Lower leg skin (tissue), 4 donors: ENCODE measurements around the gene HPX. TPM values are rescaled to one million over a fixed set of nuclear protein-coding genes. Genes with fewer than 3 reads are reported as not detected.
A peak's percentile ranks its signal among the peaks of the same experiment; 100 is the strongest.

ENCODE experiments used
- DNase-seq, 2 donors: peaks; one replicate each; pipeline ENCODE4 v3.0.0-alpha.2; 2019; ENCODE audit warnings: low spot score in 2 of 2
- H3K4me3 ChIP-seq: fragments of 200-600 bp; sonication (generic); 2 replicates; pipeline ENCODE4 v1.5.1; 2017; ENCODE audit warnings: mild to moderate bottlenecking, low read depth; ENCODE audit not compliant: poor library complexity, severe bottlenecking
- CTCF ChIP-seq, 3 donors: fragments of 450-650 bp; IDR thresholded peaks; one replicate each; pipeline ENCODE4 v1.5.1; 2016; ENCODE audit warnings: antibody characterized with exemption in 3 of 3, mild to moderate bottlenecking in 3 of 3, moderate library complexity in 2 of 3
- POLR2A ChIP-seq, 2 donors: fragments of 450-650 bp; IDR thresholded peaks; one replicate each; pipeline ENCODE4 v1.6.1; 2016 to 2017; ENCODE audit warnings: antibody characterized with exemption in 2 of 2, mild to moderate bottlenecking in 1 of 2, moderate library complexity in 1 of 2
- WGBS, 2 donors: methylation state at CpG; one replicate each; pipeline ENCODE4 v1.1.5; 2018; 5-methylcytosine and 5-hydroxymethylcytosine counted together
- intact Hi-C: fragments of 100-400 bp; cut with DNase I; formaldehyde crosslinking; loops from one replicate; pipeline ENCODE4 v1.15.0; 2023; ENCODE audit warnings: low total_unique reads
- total RNA-seq, 4 donors: library from RNA; depleted of rRNA; stranded (reverse); fragments of >200 nt; gene quantifications; one replicate each; pipeline ENCODE4 v1.1.0, GENCODE V29; 2016

The HPX gene
- total RNA-seq, 4 donors from 2014 or later, result 0.42 to 1.2 (median 1.1) TPM

- intact Hi-C loops, result no loop called here
- DNase-seq, result peak in 1 of 2 donors; percentile 80
- H3K4me3 ChIP-seq, result no peak overlapping the region
- 86 to 94% methylated on average over 7 to 8 of the region's 8 CpGs for WGBS, 2 donors
- TF ChIP-seq CTCF (IDR thresholded peaks at IDR 0.05) (no peak), POLR2A (IDR thresholded peaks at IDR 0.05) (no peak)
These were observed 37.2 kb downstream of the HPX start for GRCh38 chr11:6403539-6403938.

- no peak overlapping the region for H3K4me3 ChIP-seq
- intact Hi-C loops, result no loop called here
- peak in 1 of 2 donors; percentile 76 for DNase-seq
- WGBS, 2 donors, result 80 to 83% methylated on average over 7 of the region's 7 CpGs
- no peak for TF ChIP-seq POLR2A (IDR thresholded peaks at IDR 0.05)
- no peak for TF ChIP-seq CTCF (IDR thresholded peaks at IDR 0.05)
These were observed 38.2 kb downstream of the HPX start for GRCh38 chr11:6402561-6402981.

- no peak for TF ChIP-seq CTCF (IDR thresholded peaks at IDR 0.05)
- TF ChIP-seq POLR2A (IDR thresholded peaks at IDR 0.05), result no peak
- 85 to 97% methylated on average over 12 of the region's 12 CpGs for WGBS, 2 donors
- no peak overlapping the region for H3K4me3 ChIP-seq
- intact Hi-C loops, result no loop called here
- DNase-seq, result peak in 1 of 2 donors; percentile 56
These were observed 38.7 kb downstream of the HPX start for GRCh38 chr11:6402061-6402470.

- TF ChIP-seq POLR2A (IDR thresholded peaks at IDR 0.05), result no peak
- TF ChIP-seq CTCF (IDR thresholded peaks at IDR 0.05), result no peak
- DNase-seq, result peak in 1 of 2 donors; percentile 72
- no peak overlapping the region for H3K4me3 ChIP-seq
- 94% methylated on average over 7 of the region's 7 CpGs for WGBS, 2 donors
- intact Hi-C loops, result no loop called here
These were observed 39.3 kb downstream of the HPX start for GRCh38 chr11:6401464-6401863.

GRCh38 chr11:6400431-6401345, 40.1 kb downstream of the HPX start:
- intact Hi-C loops, result no loop called here
- no peak overlapping the region for H3K4me3 ChIP-seq
- peak in 1 of 2 donors; percentile 68 for DNase-seq
- TF ChIP-seq POLR2A (IDR thresholded peaks at IDR 0.05) (no peak), CTCF (IDR thresholded peaks at IDR 0.05) (no peak)
- WGBS, 2 donors, result 96 to 97% methylated on average over 15 of the region's 15 CpGs
